DND-41 (cell line): ENCODE measurements around the gene CDH23.

ENCODE experiments used
- ATAC-seq: fragments of 200-7000 bp; cut with Tn5 transposase; 3 replicates; pipeline ENCODE4 v1.9.1; 2021; ENCODE audit warnings: low read depth; ENCODE audit not compliant: insufficient read depth
- DNase-seq: peaks from one replicate; pipeline ENCODE4 v3.0.0-alpha.2; 2020
- H2AFZ ChIP-seq: 2 replicates; pipeline ENCODE4 v1.6.0; 2012; ENCODE audit warnings: low read depth, low read length
- H3K27ac ChIP-seq: 2 replicates; pipeline ENCODE4 v1.5.1; 2012; ENCODE audit warnings: low read length, inconsistent platforms
- H3K27me3 ChIP-seq: fragments of 200-600 bp; sonication (generic); 2 replicates; pipeline ENCODE4 v1.6.0; 2012; ENCODE audit warnings: low read length, mild to moderate bottlenecking, inconsistent platforms; ENCODE audit not compliant: insufficient read depth, poor library complexity
- H3K36me3 ChIP-seq: 2 replicates; pipeline ENCODE4 v1.5.1; 2012; ENCODE audit warnings: low read length, inconsistent platforms; ENCODE audit not compliant: insufficient read depth
- H3K4me1 ChIP-seq: 2 replicates; pipeline ENCODE4 v1.5.1; 2012; ENCODE audit warnings: mild to moderate bottlenecking, low read length; ENCODE audit not compliant: insufficient read depth
- H3K4me2 ChIP-seq: 2 replicates; pipeline ENCODE4 v1.6.0; 2012; ENCODE audit warnings: mild to moderate bottlenecking, moderate library complexity, low read length, inconsistent platforms; ENCODE audit not compliant: insufficient read depth
- H3K4me3 ChIP-seq, 2 experiments: fragments of 200-600 bp in 1 of 2; shearing (Covaris generic) in 1 of 2; 2 replicates each; pipeline ENCODE4 v1.5.1; 2012 to 2016; ENCODE audit warnings: inconsistent platforms in 2 of 2, low read length in 2 of 2, mild to moderate bottlenecking in 2 of 2, low read depth in 1 of 2, moderate library complexity in 1 of 2
- H3K79me2 ChIP-seq: 2 replicates; pipeline ENCODE4 v1.6.0; 2012; ENCODE audit warnings: low read length, inconsistent platforms; ENCODE audit not compliant: insufficient read depth
- H3K9ac ChIP-seq: 2 replicates; pipeline ENCODE4 v1.6.0; 2012; ENCODE audit warnings: low read depth, mild to moderate bottlenecking, inconsistent platforms, low read length, moderate library complexity
- H3K9me3 ChIP-seq: 2 replicates; pipeline ENCODE4 v1.5.1; 2012; ENCODE audit warnings: low read length, moderate library complexity, mild to moderate bottlenecking, inconsistent platforms; ENCODE audit not compliant: insufficient read depth, severe bottlenecking
- H4K20me1 ChIP-seq: 2 replicates; pipeline ENCODE4 v1.6.0; 2012; ENCODE audit warnings: low read length; ENCODE audit not compliant: insufficient read depth
- EZH2 ChIP-seq: IDR thresholded peaks from 3 replicates; pipeline ENCODE4 v1.6.1; 2012; ENCODE audit warnings: borderline replicate concordance, low read depth, mild to moderate bottlenecking, moderate library complexity, low read length, inconsistent platforms; ENCODE audit not compliant: severe bottlenecking
- TF ChIP-seq, protein P1 (sequence below): IDR thresholded peaks from 2 replicates; pipeline ENCODE4 v1.5.1; 2012; ENCODE audit warnings: borderline replicate concordance, low read length, moderate library complexity, mild to moderate bottlenecking; ENCODE audit not compliant: poor library complexity, severe bottlenecking; ENCODE audit errors: extremely low read depth

CDH23 gene

DNA sequence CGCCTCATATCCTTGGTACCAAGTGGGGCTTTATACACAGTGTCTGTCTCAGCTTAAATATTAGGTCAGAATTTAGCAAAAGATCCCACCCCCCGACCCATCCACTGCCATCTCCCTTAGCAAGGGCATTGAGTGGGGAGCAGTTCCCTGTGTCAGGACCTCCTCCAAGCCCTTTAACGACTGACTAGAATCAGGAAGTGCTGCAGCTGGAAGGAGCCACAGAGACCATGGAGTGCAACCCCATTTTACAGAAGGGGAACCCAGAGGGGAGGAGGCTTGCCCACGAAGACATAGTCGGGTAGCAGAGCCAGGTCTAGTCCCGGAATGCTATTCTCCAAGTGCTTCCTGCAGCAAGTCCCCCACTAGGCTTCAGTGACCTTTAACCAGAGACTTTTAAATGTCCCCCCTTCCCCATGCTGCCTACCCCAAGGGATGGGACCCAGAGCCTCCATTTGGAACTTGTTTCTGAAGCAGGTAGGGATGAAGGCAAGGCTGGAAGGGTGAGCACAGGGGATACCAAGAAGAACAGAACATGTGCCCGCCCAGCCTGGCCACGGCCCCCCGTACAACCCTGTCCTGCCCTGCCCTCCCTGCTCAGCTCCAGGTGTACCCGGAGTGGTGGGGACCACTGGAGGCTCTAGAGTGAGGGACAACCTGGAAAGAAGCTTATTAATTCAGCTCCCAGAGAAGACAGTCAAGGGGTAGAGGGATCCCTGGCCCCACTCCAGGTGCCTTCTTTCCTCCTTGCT lies 281.5 kb downstream of the CDH23 start:
- Histone ChIP-seq H2AFZ (no peak overlapping the region), H3K36me3 (no peaks in the 10 kb centered on the region), H3K27me3 (peaks cover 6% of the 10 kb centered on the region), H3K4me2 (no peak overlapping the region), H4K20me1 (no peaks in the 10 kb centered on the region), H3K9ac (no peak overlapping the region), H3K4me1 (no peaks in the 10 kb centered on the region), H3K27ac (no peak overlapping the region), H3K9me3 (no peaks in the 10 kb centered on the region), H3K79me2 (no peaks in the 10 kb centered on the region), H3K4me3 (no peak overlapping the region)
- DNase-seq (no peak), ATAC-seq (no peak)
- TF ChIP-seq EZH2 = no peak
- TF ChIP-seq, protein P1, sequence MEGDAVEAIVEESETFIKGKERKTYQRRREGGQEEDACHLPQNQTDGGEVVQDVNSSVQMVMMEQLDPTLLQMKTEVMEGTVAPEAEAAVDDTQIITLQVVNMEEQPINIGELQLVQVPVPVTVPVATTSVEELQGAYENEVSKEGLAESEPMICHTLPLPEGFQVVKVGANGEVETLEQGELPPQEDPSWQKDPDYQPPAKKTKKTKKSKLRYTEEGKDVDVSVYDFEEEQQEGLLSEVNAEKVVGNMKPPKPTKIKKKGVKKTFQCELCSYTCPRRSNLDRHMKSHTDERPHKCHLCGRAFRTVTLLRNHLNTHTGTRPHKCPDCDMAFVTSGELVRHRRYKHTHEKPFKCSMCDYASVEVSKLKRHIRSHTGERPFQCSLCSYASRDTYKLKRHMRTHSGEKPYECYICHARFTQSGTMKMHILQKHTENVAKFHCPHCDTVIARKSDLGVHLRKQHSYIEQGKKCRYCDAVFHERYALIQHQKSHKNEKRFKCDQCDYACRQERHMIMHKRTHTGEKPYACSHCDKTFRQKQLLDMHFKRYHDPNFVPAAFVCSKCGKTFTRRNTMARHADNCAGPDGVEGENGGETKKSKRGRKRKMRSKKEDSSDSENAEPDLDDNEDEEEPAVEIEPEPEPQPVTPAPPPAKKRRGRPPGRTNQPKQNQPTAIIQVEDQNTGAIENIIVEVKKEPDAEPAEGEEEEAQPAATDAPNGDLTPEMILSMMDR = no peak

DNA sequence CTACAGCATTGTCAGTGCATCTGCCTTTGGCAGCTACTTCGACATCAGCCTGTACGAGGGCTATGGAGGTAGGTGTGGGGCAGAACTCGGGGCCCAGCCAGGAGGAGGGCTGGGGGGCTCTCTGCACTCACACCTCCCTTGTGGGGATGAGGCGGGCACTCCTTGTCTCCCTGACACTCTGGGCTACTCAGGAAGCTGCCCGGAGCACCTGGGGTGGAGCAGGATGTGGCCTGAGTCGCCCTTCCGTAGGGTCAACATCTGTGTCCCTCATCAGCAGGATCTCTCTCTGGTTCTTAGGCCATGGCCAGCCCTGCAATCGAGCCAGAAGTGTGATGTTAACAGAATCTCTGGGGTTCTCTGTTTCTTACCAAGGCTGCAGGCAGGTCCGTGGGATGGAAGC lies 282.7 kb downstream of the CDH23 start:
- ATAC-seq (no peak), DNase-seq (no peak)
- Histone ChIP-seq H3K79me2 (no peaks in the 10 kb centered on the region), H3K27ac (no peak overlapping the region), H3K27me3 (peaks cover 8% of the 10 kb centered on the region), H3K4me2 (no peak overlapping the region), H3K36me3 (no peaks in the 10 kb centered on the region), H3K4me3 (no peak overlapping the region), H2AFZ (no peak overlapping the region), H3K4me1 (no peaks in the 10 kb centered on the region), H4K20me1 (no peaks in the 10 kb centered on the region), H3K9ac (no peak overlapping the region), H3K9me3 (no peaks in the 10 kb centered on the region)
- TF ChIP-seq EZH2 = no peak
- TF ChIP-seq, protein P1 = no peak

DNA sequence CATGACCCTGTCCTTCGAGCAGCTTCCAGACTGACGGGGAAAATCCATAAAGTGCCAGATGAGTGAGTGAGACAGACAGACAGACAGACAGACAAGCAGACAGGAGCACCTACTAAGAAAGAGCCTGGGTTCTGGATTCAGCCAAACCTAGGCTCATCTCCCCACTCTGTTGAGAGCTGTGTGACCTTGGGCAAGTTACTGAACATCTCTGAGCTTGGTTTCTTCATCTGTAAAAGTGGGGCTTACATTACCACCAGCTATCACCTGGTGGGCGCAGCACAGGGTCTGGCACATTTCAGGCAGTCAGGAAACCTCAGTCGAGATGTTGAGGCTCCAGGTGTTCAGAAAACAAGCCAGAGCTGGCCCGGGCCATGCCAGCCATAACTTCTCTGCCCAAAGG lies 285.3 kb downstream of the CDH23 start:
- ATAC-seq = no peak

More for the DNA sequence above, 285.3 kb downstream of the CDH23 start:
- TF ChIP-seq EZH2 = no peak
- TF ChIP-seq, protein P1 = no peak
- H3K27me3 ChIP-seq = peaks cover 5% of the 10 kb centered on the region
- H3K9me3 ChIP-seq = no peaks in the 10 kb centered on the region
- no peaks in the 10 kb centered on the region for H3K79me2 ChIP-seq
- no peak overlapping the region for H3K4me3 ChIP-seq
- H3K4me1 ChIP-seq = no peaks in the 10 kb centered on the region
- H3K9ac ChIP-seq = no peak overlapping the region
- H3K36me3 ChIP-seq = no peaks in the 10 kb centered on the region
- DNase-seq = no peak
- H3K4me2 ChIP-seq = no peak overlapping the region
- no peak overlapping the region for H2AFZ ChIP-seq
- H4K20me1 ChIP-seq = no peaks in the 10 kb centered on the region
- no peak overlapping the region for H3K27ac ChIP-seq
